BE2C (cell line): ENCODE data around the gene NRXN3.
A peak's percentile ranks its signal among the peaks of the same experiment; 100 is the strongest.

ENCODE experiments used
- DNase-seq: peaks from one replicate; pipeline ENCODE4 v3.0.0-alpha.2; 2020
- H3K27me3 ChIP-seq: fragments of 250-450 bp; sonication (Bioruptor Pico); 2 replicates; pipeline ENCODE4 v1.5.1; 2020; ENCODE audit warnings: mild to moderate bottlenecking
- H3K36me3 ChIP-seq: fragments of 250-450 bp; sonication (Bioruptor Pico); 2 replicates; pipeline ENCODE4 v1.5.1; 2020; ENCODE audit warnings: mild to moderate bottlenecking
- H3K4me1 ChIP-seq: fragments of 250-450 bp; sonication (Bioruptor Pico); 2 replicates; pipeline ENCODE4 v1.5.1; 2020
- H3K4me3 ChIP-seq: 2 replicates; pipeline ENCODE4 v1.5.1; 2011; ENCODE audit warnings: low read depth, low read length
- H3K9me3 ChIP-seq: fragments of 250-450 bp; sonication (Bioruptor Pico); 2 replicates; pipeline ENCODE4 v1.5.1; 2020
- TF ChIP-seq, protein P1 (sequence below): IDR thresholded peaks from 2 replicates; pipeline ENCODE4 v1.5.1; 2012; ENCODE audit warnings: mild to moderate bottlenecking, low read depth, low read length

NRXN3 gene

DNA sequence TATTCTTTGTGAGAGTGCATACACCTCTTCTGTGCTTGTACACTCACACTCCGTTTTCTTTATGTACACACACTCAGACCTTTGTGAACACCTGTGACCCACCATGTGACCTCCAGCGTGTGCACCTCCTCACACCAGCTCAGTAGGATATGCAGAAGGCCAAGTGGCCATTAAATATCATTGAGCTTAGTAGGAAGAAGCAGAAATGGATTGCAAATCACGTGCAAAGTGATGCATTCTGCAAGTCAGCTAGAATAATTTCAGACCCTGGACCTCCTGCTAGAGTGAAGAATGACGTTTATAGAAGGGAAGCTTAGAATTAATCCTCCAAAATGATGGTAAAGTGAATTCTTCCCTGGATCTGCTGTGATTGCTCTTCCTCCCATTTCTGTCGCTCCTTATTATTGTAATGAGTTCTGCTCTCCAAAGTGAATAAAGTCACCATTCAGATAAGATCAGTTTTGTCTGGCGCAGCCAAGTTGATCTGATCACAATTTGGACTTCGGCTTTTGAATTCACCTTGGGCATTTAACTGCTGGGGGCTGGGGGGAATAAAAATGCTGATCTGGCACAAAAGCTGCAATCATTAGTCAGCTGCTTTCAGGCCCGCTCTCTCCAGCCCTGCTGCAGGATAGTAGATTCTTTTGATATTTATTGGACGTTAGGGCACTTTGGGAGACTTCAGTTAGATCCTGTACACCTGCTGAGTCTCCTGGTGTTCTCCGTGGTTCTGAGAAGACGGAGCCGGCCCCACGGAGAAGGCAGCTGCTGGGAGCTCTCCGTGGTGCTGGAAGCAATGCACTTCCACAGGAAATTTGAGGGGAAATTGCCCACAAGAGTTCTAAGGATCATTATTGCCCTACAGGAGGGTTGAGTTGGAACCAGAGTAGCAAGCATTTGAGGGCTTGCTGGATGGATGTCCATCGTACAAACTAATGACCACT is 12.4 kb upstream of the NRXN3 start:
- no peak overlapping the region for H3K4me3 ChIP-seq
- no peaks in the 10 kb centered on the region for H3K36me3 ChIP-seq
- H3K9me3 ChIP-seq, result no peaks in the 10 kb centered on the region
- no peak for DNase-seq
- TF ChIP-seq, protein P1, sequence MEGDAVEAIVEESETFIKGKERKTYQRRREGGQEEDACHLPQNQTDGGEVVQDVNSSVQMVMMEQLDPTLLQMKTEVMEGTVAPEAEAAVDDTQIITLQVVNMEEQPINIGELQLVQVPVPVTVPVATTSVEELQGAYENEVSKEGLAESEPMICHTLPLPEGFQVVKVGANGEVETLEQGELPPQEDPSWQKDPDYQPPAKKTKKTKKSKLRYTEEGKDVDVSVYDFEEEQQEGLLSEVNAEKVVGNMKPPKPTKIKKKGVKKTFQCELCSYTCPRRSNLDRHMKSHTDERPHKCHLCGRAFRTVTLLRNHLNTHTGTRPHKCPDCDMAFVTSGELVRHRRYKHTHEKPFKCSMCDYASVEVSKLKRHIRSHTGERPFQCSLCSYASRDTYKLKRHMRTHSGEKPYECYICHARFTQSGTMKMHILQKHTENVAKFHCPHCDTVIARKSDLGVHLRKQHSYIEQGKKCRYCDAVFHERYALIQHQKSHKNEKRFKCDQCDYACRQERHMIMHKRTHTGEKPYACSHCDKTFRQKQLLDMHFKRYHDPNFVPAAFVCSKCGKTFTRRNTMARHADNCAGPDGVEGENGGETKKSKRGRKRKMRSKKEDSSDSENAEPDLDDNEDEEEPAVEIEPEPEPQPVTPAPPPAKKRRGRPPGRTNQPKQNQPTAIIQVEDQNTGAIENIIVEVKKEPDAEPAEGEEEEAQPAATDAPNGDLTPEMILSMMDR, result no peak
- H3K4me1 ChIP-seq, result no peaks in the 10 kb centered on the region
- H3K27me3 ChIP-seq, result no peaks in the 10 kb centered on the region

DNA sequence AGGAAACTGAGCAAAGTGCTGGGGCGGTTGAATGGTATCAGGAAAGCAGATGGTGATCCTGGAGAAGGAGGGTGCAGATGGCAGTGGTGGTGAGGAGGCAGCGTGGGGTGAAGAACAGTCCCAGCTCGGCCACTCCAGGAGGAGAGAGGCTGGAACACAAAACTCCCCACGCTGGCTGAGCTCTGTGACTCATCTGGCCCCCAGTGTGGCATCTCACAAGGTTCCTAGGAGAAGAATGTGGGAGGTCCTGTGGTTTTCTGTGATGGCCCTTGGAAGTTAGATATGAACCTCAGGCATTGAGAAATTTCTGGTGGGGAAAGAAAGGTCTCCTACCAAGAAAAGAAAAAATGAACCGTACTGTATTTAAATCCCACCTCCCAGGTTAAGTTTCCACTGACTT is 8.0 kb upstream of the NRXN3 start:
- Histone ChIP-seq H3K27me3 (0 out of 2 replicates have a peak, but pooled peaks cover 4% of the 10 kb centered on the region), H3K4me1 (no peaks in the 10 kb centered on the region), H3K9me3 (no peaks in the 10 kb centered on the region), H3K4me3 (no peak overlapping the region), H3K36me3 (no peaks in the 10 kb centered on the region)
- TF ChIP-seq, protein P1, result no peak
- DNase-seq, result no peak

DNA sequence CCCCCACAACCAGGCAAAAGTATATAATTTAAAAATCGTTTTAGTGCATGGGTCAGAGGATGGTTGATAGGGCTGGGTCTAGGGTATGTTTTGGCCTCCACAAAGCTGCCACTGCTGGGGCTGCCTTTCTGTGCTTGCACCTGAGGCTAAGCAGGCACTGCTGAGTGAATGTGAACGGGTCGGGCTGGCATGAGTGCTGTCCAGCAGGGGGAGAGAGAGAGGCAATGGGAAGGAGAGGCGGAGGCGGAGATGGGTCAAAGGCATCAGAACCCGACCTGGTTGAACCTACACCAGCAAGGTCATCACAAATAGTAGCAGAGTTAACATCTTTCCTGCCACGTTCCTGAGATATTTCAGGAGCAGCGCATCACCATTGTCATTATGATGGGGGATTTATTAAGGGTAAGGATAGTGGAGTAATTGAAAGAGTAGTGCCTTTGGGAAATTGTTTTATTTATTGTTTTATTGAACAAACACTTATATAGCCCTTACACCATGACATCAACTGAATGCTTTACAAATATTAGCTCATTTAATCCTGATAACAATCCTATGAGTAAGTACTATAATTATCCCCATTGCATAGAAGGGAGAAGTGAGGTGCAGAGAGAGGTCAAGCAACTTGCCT is 5.8 kb upstream of the NRXN3 start:
- no peak overlapping the region for H3K4me3 ChIP-seq
- no peaks in the 10 kb centered on the region for H3K4me1 ChIP-seq
- peaks cover 9% of the 10 kb centered on the region for H3K27me3 ChIP-seq
- no peaks in the 10 kb centered on the region for H3K36me3 ChIP-seq
- TF ChIP-seq, protein P1, result peak; percentile 73
- peak; percentile 54 for DNase-seq
- no peaks in the 10 kb centered on the region for H3K9me3 ChIP-seq

DNA sequence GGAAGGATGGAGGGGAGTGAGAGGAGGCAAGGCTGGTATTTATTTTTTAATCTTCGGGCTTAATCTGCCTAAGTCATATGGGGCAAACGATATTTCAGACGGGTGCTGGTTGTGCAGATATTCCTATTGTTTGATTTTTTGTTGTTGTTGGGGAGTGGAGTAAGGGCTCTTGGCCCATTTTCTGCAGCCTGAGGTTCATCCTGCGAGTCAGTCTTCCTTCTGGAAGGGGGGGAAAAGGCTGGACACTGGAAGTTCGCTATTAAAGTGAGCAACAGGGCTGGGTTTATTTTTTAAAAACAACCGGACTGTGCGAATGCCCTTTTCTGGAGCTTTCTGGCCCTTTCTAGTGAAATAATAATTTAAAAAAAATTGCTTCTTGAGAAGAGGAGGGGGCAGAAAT is 2.3 kb downstream of the NRXN3 start:
- TF ChIP-seq, protein P1, result no peak
- Histone ChIP-seq H3K4me1 (no peaks in the 10 kb centered on the region), H3K4me3 (no peak overlapping the region)

DNA sequence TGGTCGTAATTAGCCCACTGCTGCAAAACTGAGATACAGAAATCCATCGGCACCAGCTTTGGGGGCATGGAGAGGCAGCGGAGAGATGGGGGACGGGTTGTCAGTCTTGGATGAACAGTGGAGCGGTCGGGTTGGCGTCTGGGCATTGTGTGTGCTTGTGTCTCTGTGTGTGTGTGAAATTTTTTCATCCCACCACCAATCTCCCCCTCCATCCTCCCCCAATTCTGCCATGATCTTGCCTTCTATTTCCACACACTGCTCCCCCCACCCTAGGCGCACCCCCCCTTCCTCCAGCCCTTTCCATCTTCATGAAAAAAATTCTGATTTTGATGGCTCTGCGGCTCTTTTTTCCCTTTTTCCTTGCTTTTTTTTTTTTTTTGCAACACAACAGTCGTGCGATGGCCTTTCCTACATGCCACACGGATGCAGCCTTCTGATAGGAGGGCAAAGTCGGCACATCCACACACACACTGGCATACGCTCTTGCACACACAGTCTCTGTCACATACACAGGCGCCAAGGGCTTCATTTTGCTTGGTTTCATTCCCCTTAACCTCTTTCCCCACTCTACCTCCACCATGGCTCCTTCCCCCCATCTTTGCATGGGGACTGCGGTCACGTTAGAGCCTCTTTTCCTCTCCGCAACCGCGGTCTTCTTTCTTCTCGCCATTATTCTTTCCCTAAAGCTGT is 3.3 kb downstream of the NRXN3 start:
- H3K9me3 ChIP-seq, result no peaks in the 10 kb centered on the region
- no peak for DNase-seq
- TF ChIP-seq, protein P1, result no peak
- no peaks in the 10 kb centered on the region for H3K36me3 ChIP-seq
- H3K4me3 ChIP-seq, result no peak overlapping the region
- no peaks in the 10 kb centered on the region for H3K4me1 ChIP-seq
- peaks cover 4% of the 10 kb centered on the region; the same call in 1 of the 2 replicates for H3K27me3 ChIP-seq

More for the DNA sequence above, 2.3 kb downstream of the NRXN3 start:
- Histone ChIP-seq H3K9me3 (no peaks in the 10 kb centered on the region), H3K36me3 (no peaks in the 10 kb centered on the region), H3K27me3 (peaks cover 10% of the 10 kb centered on the region)
- no peak for DNase-seq
